Measurements from ENCODE around the gene MSH3. TPM values are rescaled to one million over a fixed set of nuclear protein-coding genes. Genes with fewer than 3 reads are reported as not detected.
"Not testable (repeated sequence)": the region's sequence is repeated elsewhere in the genome, so short reads cannot be mapped to it uniquely, and the experiment has no call there.

Gene MSH3
- total and polyA plus RNA-seq, 2 donors = 4.8 to 13.3 TPM

DNA sequence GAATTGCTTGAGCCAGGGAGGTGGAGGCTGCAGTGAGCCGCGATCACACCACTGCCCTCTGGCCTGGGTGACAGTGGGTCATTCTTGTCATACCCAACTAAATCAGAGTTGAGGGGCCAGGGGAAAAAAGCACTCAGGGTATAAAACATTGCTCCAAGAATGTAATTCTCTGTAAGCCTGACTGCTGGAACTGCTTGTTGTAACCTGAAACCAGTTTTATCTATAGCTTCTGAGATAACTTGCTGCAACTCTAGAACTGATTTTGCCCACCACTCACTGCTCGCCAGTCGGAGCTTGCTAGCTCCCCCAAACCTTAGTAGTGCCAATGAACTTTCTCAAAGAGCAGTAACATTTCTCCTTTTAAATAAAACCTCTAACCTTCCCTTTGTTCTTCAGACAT is 9.6 kb upstream of the MSH3 start:
- no peaks in the 10 kb centered on the region for H3K27me3 ChIP-seq (ENCODE audit: control insufficient read depth in 2 of 2, insufficient read depth in 1 of 2, low read length in 1 of 2)
- WGBS = 98% methylated on average over 4 of the region's 4 CpGs
- H3K9me3 ChIP-seq (ENCODE audit: control insufficient read depth in 2 of 2, insufficient read depth in 1 of 2, low read length in 1 of 2) = no peaks in the 10 kb centered on the region
- H3K36me3 ChIP-seq (ENCODE audit: control insufficient read depth in 2 of 2, insufficient read depth in 2 of 2, low read length in 1 of 2) = peaks cover 41 to 71% of the 10 kb centered on the region in 2 donors
- no peak overlapping the region for H3K27ac ChIP-seq (ENCODE audit: low read depth in 1 of 2, low read length in 1 of 2)
- H3K4me1 ChIP-seq (ENCODE audit: control insufficient read depth in 2 of 2, insufficient read depth in 2 of 2, low read length in 2 of 2) = no peaks in the 10 kb centered on the region
- DNase-seq (ENCODE audit: low read depth in 6 of 9, low spot score in 9 of 9) = no peak
- no peak overlapping the region for H3K4me3 ChIP-seq (ENCODE audit: low read length in 2 of 2)

DNA sequence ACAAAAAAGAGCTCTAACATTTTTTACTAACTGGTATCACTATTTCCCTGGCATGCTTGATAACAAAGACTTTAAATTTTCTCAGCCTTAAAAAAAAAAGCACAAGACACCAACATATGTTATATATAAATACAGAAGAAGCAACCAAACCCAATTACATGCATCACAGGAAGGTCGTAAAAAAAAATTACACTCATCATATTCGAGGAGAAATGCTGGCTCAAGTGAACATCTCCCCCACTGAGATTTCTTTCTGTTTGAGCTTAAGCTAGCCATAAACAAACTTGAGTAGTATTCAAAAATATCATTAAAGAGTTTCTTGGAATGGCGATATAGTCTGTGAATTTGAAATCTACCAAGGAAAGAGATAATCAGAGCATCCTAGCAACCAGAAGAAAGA is 7.5 kb upstream of the MSH3 start:
- 97% methylated on average over 3 of the region's 3 CpGs for WGBS
- Histone ChIP-seq H3K9me3 (ENCODE audit: control insufficient read depth in 2 of 2, insufficient read depth in 1 of 2, low read length in 1 of 2) (no peaks in the 10 kb centered on the region), H3K27ac (ENCODE audit: low read depth in 1 of 2, low read length in 1 of 2) (no peak overlapping the region), H3K4me3 (ENCODE audit: low read length in 2 of 2) (no peak overlapping the region), H3K36me3 (ENCODE audit: control insufficient read depth in 2 of 2, insufficient read depth in 2 of 2, low read length in 1 of 2) (peaks cover 27 to 55% of the 10 kb centered on the region in 2 donors), H3K4me1 (ENCODE audit: control insufficient read depth in 2 of 2, insufficient read depth in 2 of 2, low read length in 2 of 2) (no peaks in the 10 kb centered on the region), H3K27me3 (ENCODE audit: control insufficient read depth in 2 of 2, insufficient read depth in 1 of 2, low read length in 1 of 2) (no peaks in the 10 kb centered on the region)
- DNase-seq (ENCODE audit: low read depth in 6 of 9, low spot score in 9 of 9) = no peak

DNA sequence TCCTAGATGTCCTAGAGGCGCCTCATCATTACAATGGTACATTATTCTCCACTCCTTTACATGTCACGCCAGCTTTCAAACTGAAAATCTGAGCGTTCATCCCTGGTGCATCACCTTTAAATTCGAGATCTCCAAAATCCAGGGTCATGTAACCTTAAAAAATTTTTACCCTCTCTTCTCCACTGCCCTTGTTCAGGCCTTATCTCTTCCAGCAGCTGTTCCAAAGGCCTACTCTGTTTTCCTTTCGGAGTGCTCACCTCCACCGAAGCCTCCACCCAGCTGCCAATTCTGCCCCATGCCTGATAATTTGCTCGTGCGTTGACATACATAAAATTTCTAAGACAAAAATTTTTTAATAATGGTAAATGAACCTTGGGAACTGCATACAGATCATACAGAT is 950 bp upstream of the MSH3 start:
- Histone ChIP-seq H3K4me1 (ENCODE audit: control insufficient read depth in 2 of 2, insufficient read depth in 2 of 2, low read length in 2 of 2) (peaks cover 12 to 13% of the 10 kb centered on the region in 2 donors), H3K9me3 (ENCODE audit: control insufficient read depth in 2 of 2, insufficient read depth in 1 of 2, low read length in 1 of 2) (no peaks in the 10 kb centered on the region), H3K27ac (ENCODE audit: low read depth in 1 of 2, low read length in 1 of 2) (no peak overlapping the region), H3K27me3 (ENCODE audit: control insufficient read depth in 2 of 2, insufficient read depth in 1 of 2, low read length in 1 of 2) (no peaks in the 10 kb centered on the region), H3K4me3 (ENCODE audit: low read length in 2 of 2) (peak overlapping the region; percentile 55 to 96), H3K36me3 (ENCODE audit: control insufficient read depth in 2 of 2, insufficient read depth in 2 of 2, low read length in 1 of 2) (peaks cover 6 to 11% of the 10 kb centered on the region in 2 donors)
- 52% methylated on average over 8 of the region's 8 CpGs for WGBS
- DNase-seq (ENCODE audit: low read depth in 6 of 9, low spot score in 9 of 9) = peak in 1 of 9 donors; percentile 4

DNA sequence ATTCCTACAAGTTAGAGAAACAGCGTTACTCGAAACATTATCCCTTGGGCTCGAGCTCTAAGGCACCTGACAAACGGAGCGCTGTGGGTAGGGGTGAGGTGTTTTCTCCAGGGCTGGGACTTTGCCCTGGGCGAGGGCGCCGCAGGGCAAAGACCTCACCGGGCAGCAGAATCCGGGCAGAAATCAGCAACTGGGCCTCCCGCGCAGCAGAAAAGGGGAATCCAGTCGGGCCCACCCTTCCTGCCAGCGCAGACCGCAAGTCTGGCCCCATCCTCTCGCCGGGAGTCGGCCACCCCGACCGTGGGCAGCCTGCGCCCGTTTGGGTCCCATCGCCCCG is 430 bp upstream of the MSH3 start:
- H3K27ac ChIP-seq (ENCODE audit: low read depth in 1 of 2, low read length in 1 of 2) = peak overlapping the region in 1 of 2 donors; percentile 18
- no peaks in the 10 kb centered on the region for H3K27me3 ChIP-seq (ENCODE audit: control insufficient read depth in 2 of 2, insufficient read depth in 1 of 2, low read length in 1 of 2)
- WGBS = under 1% methylated on average over 24 of the region's 24 CpGs
- H3K4me1 ChIP-seq (ENCODE audit: control insufficient read depth in 2 of 2, insufficient read depth in 2 of 2, low read length in 2 of 2) = peaks cover 12 to 13% of the 10 kb centered on the region in 2 donors
- peak in 4 of 9 donors; percentile 13 to 37 (median 25) for DNase-seq (ENCODE audit: low read depth in 6 of 9, low spot score in 9 of 9)
- peak overlapping the region; percentile 55 to 96 for H3K4me3 ChIP-seq (ENCODE audit: low read length in 2 of 2)
- no peaks in the 10 kb centered on the region for H3K9me3 ChIP-seq (ENCODE audit: control insufficient read depth in 2 of 2, insufficient read depth in 1 of 2, low read length in 1 of 2)
- peaks cover 11% of the 10 kb centered on the region in 2 donors for H3K36me3 ChIP-seq (ENCODE audit: control insufficient read depth in 2 of 2, insufficient read depth in 2 of 2, low read length in 1 of 2)

DNA sequence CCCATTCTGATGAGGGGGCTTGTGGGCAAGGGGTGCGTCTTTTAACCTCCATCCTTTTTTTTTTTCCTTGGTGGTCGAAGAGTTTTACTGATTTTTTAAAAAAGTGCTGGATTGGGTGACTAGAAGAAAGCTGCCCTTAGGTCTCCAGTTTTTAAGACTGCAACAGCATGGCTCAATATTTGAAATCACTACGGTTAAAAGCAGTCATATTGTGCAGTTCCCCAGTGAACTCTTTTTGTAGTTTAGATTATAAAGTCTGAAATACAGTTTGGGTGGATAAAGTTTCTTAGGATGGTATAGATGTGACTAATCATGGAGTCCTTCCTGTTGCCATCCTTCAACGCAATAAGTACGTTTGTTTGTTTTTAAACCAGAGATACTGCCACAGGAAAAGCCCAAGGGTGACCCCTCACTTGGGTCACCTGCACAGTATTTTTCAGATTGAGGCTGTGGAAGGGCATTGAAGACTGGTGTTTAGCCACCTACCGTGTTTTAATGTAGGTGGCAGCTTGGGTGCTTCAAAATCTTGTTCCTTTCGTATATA is 851 bp downstream of the MSH3 start:
- Histone ChIP-seq H3K27me3 (ENCODE audit: control insufficient read depth in 2 of 2, insufficient read depth in 1 of 2, low read length in 1 of 2) (no peaks in the 10 kb centered on the region), H3K4me3 (ENCODE audit: low read length in 2 of 2) (peak overlapping the region; percentile 61 to 96), H3K9me3 (ENCODE audit: control insufficient read depth in 2 of 2, insufficient read depth in 1 of 2, low read length in 1 of 2) (no peaks in the 10 kb centered on the region), H3K36me3 (ENCODE audit: control insufficient read depth in 2 of 2, insufficient read depth in 2 of 2, low read length in 1 of 2) (peaks cover 16 to 21% of the 10 kb centered on the region in 2 donors), H3K27ac (ENCODE audit: low read depth in 1 of 2, low read length in 1 of 2) (peak overlapping the region; percentile 97 to 100), H3K4me1 (ENCODE audit: control insufficient read depth in 2 of 2, insufficient read depth in 2 of 2, low read length in 2 of 2) (peaks cover 12 to 13% of the 10 kb centered on the region in 2 donors)
- DNase-seq (ENCODE audit: low read depth in 6 of 9, low spot score in 9 of 9) = peak in 2 of 9 donors; percentile 8
- 32% methylated on average over 7 of the region's 7 CpGs for WGBS

DNA sequence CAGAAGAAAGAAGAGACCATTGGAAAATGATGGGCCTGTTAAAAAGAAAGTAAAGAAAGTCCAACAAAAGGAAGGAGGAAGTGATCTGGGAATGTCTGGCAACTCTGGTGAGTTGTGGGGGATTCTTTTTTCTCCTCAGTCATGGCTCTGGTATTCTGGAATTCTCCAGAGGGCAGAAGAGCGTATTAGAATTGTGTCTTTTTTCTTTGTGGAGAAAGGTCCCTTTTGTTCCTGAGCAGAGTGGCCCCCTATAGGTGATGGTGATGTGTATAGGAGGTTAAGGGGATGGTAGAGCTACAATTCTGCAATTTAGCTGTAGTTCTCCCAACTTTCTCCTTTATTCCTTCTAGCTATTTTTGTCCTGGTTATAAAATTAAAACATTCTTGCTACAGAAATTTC is 2.0 kb downstream of the MSH3 start:
- H3K27ac ChIP-seq (ENCODE audit: low read depth in 1 of 2, low read length in 1 of 2) = no peak overlapping the region
- peaks cover 12 to 13% of the 10 kb centered on the region in 2 donors for H3K4me1 ChIP-seq (ENCODE audit: control insufficient read depth in 2 of 2, insufficient read depth in 2 of 2, low read length in 2 of 2)
- no peaks in the 10 kb centered on the region for H3K9me3 ChIP-seq (ENCODE audit: control insufficient read depth in 2 of 2, insufficient read depth in 1 of 2, low read length in 1 of 2)
- DNase-seq (ENCODE audit: low read depth in 6 of 9, low spot score in 9 of 9) = no peak
- H3K36me3 ChIP-seq (ENCODE audit: control insufficient read depth in 2 of 2, insufficient read depth in 2 of 2, low read length in 1 of 2) = peaks cover 19 to 23% of the 10 kb centered on the region in 2 donors
- 92% methylated on average over 1 of the region's 1 CpG for WGBS
- no peaks in the 10 kb centered on the region for H3K27me3 ChIP-seq (ENCODE audit: control insufficient read depth in 2 of 2, insufficient read depth in 1 of 2, low read length in 1 of 2)
- H3K4me3 ChIP-seq (ENCODE audit: low read length in 2 of 2) = no peak overlapping the region

DNA sequence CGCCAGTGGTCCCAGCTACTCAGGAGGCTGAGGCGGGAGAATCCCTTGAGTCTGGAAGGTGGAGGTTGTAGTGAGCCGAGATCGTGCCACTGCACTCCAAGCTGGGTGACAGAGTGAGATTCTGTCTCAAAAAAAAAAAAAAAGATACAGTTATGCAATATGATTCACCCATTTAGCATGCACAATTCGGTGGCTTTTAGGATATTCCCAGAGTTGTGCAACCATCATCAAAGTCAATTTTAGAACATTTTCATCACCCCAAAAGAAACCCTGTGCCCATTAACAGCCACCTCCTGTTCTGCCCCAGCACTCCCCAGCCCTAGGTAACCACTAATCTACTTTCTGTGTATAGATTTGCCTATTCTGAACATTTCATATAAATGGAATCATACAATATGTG is 4.7 kb downstream of the MSH3 start:
- Histone ChIP-seq H3K36me3 (ENCODE audit: control insufficient read depth in 2 of 2, insufficient read depth in 2 of 2, low read length in 1 of 2) (peaks cover 19 to 33% of the 10 kb centered on the region in 2 donors), H3K27me3 (ENCODE audit: control insufficient read depth in 2 of 2, insufficient read depth in 1 of 2, low read length in 1 of 2) (no peaks in the 10 kb centered on the region), H3K4me3 (ENCODE audit: low read length in 2 of 2) (no peak overlapping the region), H3K27ac (ENCODE audit: low read depth in 1 of 2, low read length in 1 of 2) (no peak overlapping the region), H3K4me1 (ENCODE audit: control insufficient read depth in 2 of 2, insufficient read depth in 2 of 2, low read length in 2 of 2) (peaks cover 3 to 5% of the 10 kb centered on the region in 2 donors), H3K9me3 (ENCODE audit: control insufficient read depth in 2 of 2, insufficient read depth in 1 of 2, low read length in 1 of 2) (no peaks in the 10 kb centered on the region)
- no peak for DNase-seq (ENCODE audit: low read depth in 6 of 9, low spot score in 9 of 9)
- WGBS = 99% methylated on average over 5 of the region's 5 CpGs

DNA sequence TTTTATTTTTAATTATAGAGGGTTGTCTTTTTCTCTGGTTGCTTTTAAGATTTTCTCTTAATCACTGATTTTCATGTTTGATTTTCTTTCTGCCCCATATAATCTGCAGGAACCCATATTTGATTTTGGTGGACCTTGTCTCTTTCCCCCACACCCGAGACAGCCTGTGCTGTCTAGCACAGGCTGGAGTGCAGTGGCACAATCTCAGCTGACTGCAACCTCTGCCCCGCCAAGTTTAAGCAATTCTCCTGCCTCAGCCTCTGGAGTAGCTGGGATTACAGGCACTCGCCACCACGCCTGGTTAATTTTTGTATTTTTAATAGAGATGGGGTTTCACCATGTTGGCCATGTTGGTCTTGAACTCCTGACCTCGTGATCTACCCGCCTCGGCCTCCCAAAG is 6.2 kb downstream of the MSH3 start:
- not testable (repeated sequence) for DNase-seq (ENCODE audit: low read depth in 6 of 9, low spot score in 9 of 9); H3K4me3 ChIP-seq (ENCODE audit: low read length in 2 of 2); H3K27me3 ChIP-seq (ENCODE audit: control insufficient read depth in 2 of 2, insufficient read depth in 1 of 2, low read length in 1 of 2); H3K4me1 ChIP-seq (ENCODE audit: control insufficient read depth in 2 of 2, insufficient read depth in 2 of 2, low read length in 2 of 2); H3K27ac ChIP-seq (ENCODE audit: low read depth in 1 of 2, low read length in 1 of 2); H3K9me3 ChIP-seq (ENCODE audit: control insufficient read depth in 2 of 2, insufficient read depth in 1 of 2, low read length in 1 of 2)
- 98% methylated on average over 7 of the region's 7 CpGs for WGBS
- peaks cover 22 to 42% of the 10 kb centered on the region in 2 donors for H3K36me3 ChIP-seq (ENCODE audit: control insufficient read depth in 2 of 2, insufficient read depth in 2 of 2, low read length in 1 of 2)

DNA sequence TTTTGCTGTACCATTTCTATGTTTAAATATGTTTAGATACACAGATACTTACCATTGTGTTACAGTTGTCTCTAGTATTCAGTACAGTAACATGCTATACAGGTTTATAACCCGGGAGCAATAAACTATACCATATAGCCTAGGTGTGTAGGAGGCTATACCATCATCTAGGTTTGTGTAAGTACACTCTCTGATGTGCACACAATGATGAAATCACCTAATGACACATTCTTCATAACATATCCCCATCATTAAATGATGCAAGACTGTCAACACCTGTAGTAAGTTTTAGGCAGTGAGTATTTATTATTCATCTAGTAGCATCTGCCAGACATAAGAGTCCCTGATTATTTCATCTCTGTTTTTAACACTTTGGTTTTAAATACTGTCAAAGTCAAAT is 7.7 kb downstream of the MSH3 start:
- 98% methylated on average over 1 of the region's 1 CpG for WGBS
- H3K27ac ChIP-seq (ENCODE audit: low read depth in 1 of 2, low read length in 1 of 2) = no peak overlapping the region
- no peaks in the 10 kb centered on the region for H3K4me1 ChIP-seq (ENCODE audit: control insufficient read depth in 2 of 2, insufficient read depth in 2 of 2, low read length in 2 of 2)
- no peak for DNase-seq (ENCODE audit: low read depth in 6 of 9, low spot score in 9 of 9)
- peaks cover 26 to 50% of the 10 kb centered on the region in 2 donors for H3K36me3 ChIP-seq (ENCODE audit: control insufficient read depth in 2 of 2, insufficient read depth in 2 of 2, low read length in 1 of 2)
- H3K27me3 ChIP-seq (ENCODE audit: control insufficient read depth in 2 of 2, insufficient read depth in 1 of 2, low read length in 1 of 2) = no peaks in the 10 kb centered on the region
- no peak overlapping the region for H3K4me3 ChIP-seq (ENCODE audit: low read length in 2 of 2)
- no peaks in the 10 kb centered on the region for H3K9me3 ChIP-seq (ENCODE audit: control insufficient read depth in 2 of 2, insufficient read depth in 1 of 2, low read length in 1 of 2)

All from thymus (tissue), 11 donors.